Activated CD8-positive, alpha-beta memory T cell treated with anti-CD3 and anti-CD28 coated beads for 36 hours (primary cell): Measurements from ENCODE around the gene CEP85. TPM values are rescaled to one million over a fixed set of nuclear protein-coding genes. Genes with fewer than 3 reads are reported as not detected.

ENCODE experiments used
- CTCF ChIA-PET: fragments of 350-600 bp; sonication (Branson Sonifier 250); formaldehyde crosslinking; loops from one replicate; lab custom pipeline; 2021; ENCODE audit warnings: antibody characterized with exemption; lab: Charles Lee
- POLR2A ChIA-PET: fragments of 350-600 bp; sonication (Branson Sonifier 250); formaldehyde crosslinking; loops from one replicate; lab custom pipeline; 2021; ENCODE audit warnings: antibody characterized with exemption; lab: Charles Lee
- total RNA-seq, 2 experiments: library from RNA; stranded (reverse); gene quantifications; one replicate each; pipeline ENCODE4 v1.2.3, GENCODE V29; 2021

CEP85 gene
- total RNA-seq, 2 experiments from 2014 or later = 32.5 to 33.6 TPM

DNA sequence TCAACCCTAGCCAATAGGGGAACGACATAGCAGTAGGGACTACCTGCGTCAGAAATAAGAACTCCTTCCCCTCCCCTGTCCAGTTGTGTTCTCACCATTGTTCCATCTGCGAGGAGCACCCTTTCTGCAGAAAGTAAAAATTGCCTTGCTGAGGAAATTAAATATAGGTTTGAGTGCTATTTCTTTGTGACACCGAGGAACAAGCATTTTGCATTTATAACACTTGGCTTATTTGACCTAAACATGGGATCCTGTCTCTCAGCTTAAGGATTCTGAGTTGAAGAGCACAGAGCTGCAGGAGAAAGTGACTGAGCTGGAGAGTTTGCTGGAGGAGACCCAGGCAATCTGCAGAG, 35.2 kb downstream of the CEP85 start:
- ChIA-PET CTCF (interaction anchor here (1.0 to 1.1 kb wide), 2 partner anchors 52 to 95 kb away, joined by 3 to 7 read pairs; no protein-coding TSS in a partner anchor), POLR2A (interaction anchor here (0.5 kb wide), 1 partner anchor 38 kb away, joined by 5 read pairs; no protein-coding TSS in a partner anchor)

DNA sequence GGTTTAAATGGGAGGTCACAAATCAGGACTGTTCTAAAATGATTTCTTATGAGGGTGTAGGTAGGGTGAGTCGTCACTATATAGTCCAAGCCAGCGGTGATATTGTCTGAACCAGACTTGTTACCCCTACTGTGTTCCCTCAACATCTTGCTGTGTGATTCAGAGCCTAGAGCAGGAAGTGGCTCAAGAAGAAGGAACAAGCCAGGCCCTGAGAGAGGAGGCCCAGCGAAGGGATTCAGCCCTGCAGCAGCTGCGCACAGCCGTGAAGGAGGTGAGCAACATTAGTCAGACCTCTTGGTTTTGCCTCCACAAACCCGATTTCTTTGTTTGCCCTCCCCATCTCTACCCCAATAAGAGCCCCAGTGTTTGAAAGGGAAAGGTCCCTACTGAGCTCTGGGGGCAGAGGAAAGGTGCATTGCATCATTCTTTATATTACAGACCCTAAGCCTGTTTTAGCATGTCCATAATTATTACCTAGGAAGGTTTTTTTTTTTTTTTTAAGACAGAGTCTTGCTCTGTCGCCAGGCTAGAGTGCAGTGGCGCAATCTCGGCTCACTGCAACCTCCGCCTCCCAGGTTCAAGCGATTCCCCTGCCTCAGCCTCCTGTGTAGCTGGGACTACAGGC, 40.9 kb downstream of the CEP85 start:
- ChIA-PET POLR2A (no interaction called here), CTCF (interaction anchor here (0.6 to 9.5 kb wide), 18 partner anchors 10 to 156 kb away, joined by 3 to 144 read pairs (median 6); partner anchors contain the start of genes CD52, CEP85 and ZNF593)

DNA sequence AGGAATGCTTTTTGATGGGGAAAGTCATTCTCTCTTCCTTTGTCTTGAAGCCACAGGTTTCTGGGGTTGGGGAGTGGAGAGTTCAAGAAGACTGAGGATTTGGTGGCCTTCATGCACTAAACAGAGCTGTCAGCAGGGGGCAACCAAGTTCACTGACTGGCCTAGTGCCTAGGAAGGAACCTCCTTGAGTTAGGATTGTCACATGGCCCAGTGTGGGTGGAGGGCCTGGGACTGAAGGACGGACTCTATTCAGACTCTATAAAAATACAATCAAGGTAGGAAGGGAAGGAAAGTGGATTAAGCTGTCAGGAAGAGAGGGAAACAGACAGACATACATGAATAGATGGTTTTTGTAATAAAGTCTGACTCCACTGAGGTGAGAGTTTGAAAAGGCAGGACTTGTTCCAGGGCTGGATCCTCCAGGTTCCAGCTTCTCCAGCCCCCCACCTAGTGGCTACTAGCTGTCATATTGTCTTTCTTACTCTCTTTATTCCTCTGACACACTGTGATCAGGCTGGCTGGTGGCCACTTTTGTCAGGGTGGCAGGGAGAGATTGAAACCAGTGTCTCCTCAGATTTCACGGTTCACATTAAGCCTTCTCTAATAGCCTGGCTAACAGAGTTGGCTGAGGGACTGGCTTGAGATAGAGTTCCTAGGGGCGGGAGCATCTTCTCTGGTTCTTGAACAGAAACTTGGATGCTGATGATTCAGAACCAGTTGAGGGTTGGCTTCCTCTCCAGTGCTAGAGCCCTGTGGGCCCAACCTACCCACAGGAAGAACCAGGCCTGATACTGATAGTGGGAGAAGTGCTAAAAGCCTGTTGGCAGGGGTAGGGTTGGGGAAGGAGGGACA, 41.8 kb downstream of the CEP85 start:
- CTCF ChIA-PET = interaction anchor here (0.6 to 9.5 kb wide), 21 partner anchors 9 to 155 kb away, joined by 3 to 144 read pairs (median 8); partner anchors contain the start of genes CD52, CEP85 and ZNF593
- POLR2A ChIA-PET = interaction anchor here (0.8 to 1.0 kb wide), 3 partner anchors 9 to 45 kb away, joined by 3 to 5 read pairs (median 3); no protein-coding TSS in a partner anchor

DNA sequence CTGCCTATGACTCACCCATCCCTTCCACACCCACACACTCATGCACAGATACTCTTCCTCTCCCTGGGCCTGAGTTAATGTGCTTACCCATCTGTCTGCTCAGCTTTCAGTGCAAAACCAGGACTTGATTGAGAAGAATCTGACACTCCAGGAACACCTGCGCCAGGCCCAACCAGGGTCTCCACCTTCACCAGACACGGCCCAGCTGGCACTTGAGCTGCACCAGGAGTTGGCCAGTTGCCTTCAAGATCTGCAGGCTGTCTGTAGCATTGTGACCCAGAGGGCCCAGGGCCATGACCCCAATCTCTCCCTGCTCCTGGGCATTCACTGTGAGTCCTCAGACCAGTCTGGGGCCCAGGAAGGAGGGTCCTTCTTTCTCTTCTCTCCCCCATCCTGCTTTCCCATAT, 42.4 kb downstream of the CEP85 start:
- POLR2A ChIA-PET = interaction anchor here (0.8 to 1.0 kb wide), 2 partner anchors 8 to 44 kb away, joined by 3 read pairs; no protein-coding TSS in a partner anchor

DNA sequence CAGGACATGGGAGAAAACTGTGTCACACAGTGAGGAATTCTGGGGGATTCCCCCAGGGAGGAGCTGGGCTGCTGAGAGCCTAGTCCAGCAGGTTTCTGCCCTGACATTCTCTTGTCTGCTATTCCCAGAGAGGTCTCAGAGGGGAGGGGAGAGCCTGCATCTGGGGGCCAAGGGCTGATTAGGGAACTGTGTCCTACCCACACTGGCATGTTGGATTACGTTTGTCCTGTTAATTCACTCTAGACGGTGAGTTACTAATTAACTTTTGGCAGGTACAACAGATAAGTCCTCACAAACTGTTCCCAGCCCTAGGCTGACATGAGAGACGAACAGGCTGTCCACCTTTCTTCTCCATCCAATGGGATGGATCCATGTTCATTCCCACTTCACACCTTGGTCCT, 43.3 kb downstream of the CEP85 start:
- ChIA-PET POLR2A (interaction anchor here (1.2 kb wide), 1 partner anchor 41 kb away, joined by 4 read pairs; no protein-coding TSS in a partner anchor), CTCF (interaction anchor here (0.6 to 9.5 kb wide), 13 partner anchors 8 to 140 kb away, joined by 3 to 144 read pairs (median 6); partner anchors contain the start of genes CD52, CEP85 and UBXN11)

More for the DNA sequence above, 42.4 kb downstream of the CEP85 start:
- CTCF ChIA-PET = interaction anchor here (0.6 to 9.5 kb wide), 17 partner anchors 9 to 770 kb away, joined by 3 to 144 read pairs (median 8); partner anchors contain the start of genes CD52, CEP85 and ZNF593

DNA sequence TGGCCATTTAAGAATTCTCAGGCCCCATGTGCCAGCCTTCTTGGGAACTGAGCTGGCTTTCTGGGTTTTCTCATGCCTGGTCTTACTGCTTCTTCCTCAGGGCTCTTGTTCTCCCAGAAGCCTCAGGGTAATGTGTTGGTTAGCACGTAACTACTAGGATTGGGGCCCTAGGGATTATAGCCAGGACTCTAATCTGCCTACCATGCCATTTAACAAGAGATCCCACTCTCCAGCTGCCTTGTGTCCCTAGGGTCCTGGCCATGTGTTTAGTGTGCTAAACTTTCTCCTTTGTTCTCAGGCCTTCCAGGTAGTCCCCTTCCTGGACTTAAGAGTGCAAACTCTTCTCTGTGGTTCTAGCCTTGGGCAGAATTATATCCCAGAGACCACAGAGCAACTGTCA, 43.7 kb downstream of the CEP85 start:
- POLR2A ChIA-PET = interaction anchor here (1.2 kb wide), 1 partner anchor 41 kb away, joined by 4 read pairs; no protein-coding TSS in a partner anchor
- CTCF ChIA-PET = interaction anchor here (0.6 to 9.5 kb wide), 10 partner anchors 8 to 139 kb away, joined by 3 to 144 read pairs (median 7); partner anchors contain the start of genes CD52 and UBXN11

DNA sequence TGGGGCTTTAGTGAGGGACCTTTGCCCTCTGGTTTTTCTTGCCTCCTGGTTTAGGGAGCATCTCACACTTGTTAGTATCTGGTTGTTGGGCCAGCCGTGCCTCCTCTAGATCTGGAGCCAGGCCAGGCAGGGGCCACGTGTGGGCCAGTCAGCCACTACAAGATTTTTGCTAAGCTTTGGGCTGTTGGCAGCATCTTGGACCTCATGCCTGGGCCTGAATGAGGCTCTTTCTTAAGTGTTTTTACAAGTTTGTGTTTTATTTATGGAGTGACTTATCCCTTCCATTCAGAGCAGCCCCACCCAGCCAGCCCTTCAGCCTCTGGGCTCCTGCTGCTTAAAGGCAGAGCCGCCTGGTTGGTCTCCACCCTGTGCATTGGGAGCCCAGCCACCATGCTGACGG, 44.3 kb downstream of the CEP85 start:
- POLR2A ChIA-PET = interaction anchor here (1.2 kb wide), 1 partner anchor 40 kb away, joined by 4 read pairs; no protein-coding TSS in a partner anchor

DNA sequence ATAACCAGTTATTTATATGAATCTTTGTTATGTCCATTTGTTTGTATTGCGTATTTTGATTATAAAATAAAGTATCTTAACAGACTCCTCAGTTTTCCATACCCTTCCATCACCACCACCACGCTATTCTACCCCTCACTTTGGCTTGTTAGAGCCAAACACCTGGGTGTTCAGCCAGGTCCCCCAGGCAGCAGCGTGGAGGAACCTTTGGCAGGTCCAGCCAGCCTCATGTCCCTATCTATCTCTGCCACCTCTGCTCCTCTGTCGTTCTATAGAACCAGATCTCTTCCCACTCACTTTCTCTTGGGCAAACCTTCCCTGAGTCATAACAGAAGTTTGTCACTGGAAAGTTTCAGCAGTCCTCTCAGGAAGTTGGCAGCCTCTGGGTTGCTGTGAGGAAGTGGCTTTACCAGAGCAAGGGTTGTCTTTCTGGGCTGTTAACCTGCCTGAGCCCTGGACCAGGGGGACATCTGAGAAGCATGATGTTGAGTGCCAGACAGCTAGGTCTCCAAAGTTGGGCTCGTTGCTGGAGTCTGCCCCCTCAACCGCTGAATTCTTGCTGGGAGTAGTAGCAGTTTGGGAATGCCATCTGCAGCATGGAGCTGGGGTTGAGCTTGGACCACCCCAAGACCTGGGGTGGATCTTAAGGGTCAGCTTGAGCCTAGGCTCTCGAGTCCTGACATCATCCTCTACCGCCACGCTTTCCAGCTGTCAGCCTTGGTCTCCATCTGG, 44.9 kb downstream of the CEP85 start:
- CTCF ChIA-PET = interaction anchor here (0.9 to 9.5 kb wide), 6 partner anchors 10 to 154 kb away, joined by 3 to 144 read pairs (median 11); partner anchors contain the start of genes CD52, DHDDS and UBXN11
- POLR2A ChIA-PET = interaction anchor here (2.3 to 2.6 kb wide), 2 partner anchors 10 to 40 kb away, joined by 14 to 17 read pairs; partner anchors contain the start of gene CD52

More for the DNA sequence above, 44.3 kb downstream of the CEP85 start:
- CTCF ChIA-PET = interaction anchor here (0.9 to 9.5 kb wide), 4 partner anchors 10 to 86 kb away, joined by 3 to 144 read pairs (median 11); partner anchors contain the start of genes CD52 and UBXN11

DNA sequence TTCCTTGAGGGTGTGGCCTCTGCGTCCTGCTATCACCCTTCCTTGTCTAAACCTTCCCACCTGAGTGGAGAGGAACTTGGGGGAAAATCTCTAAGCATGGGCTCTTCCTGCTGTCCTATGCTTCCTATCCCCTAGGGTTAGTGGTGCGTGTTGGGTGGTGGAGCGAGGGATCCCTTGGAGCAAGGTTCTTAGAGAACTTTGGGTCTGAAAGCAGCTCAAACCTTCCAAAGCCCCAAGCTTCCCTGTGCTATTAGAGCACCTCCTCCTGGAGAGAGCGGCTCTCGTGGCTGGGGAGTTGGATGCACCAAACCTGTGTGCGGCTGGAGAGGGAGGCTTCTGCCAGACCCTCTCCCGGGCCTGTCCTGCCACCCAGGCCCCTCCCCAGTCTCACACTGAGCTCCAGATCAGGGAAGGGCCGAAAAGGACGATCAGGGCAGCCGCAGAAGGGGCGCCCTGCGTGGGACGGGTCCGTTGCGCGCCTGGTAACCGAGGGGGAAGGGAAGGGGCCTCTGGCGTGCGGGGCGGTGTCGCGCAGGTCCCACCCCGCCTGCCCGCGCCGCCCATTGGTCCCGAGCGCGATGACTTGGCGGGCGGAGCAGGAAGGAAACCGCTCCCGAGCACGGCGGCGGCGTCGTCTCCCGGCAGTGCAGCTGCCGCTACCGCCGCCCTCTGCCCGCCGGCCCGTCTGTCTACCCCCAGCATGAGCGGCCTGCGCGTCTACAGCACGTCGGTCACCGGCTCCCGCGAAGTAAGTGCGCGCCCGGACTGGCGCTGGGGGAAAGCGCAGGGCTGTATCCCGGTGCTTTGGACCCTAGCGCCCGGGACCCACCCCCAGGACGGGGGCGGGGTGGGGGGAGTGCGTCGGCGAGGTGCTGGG, 45.7 kb downstream of the CEP85 start, which contains the start of gene SH3BGRL3:
Gene SH3BGRL3 (plus strand): TSS at position 631 of the 877 bp plus-strand sequence. CDS start 70 bp downstream, at position 701.
- ChIA-PET POLR2A (interaction anchor here (0.6 to 2.6 kb wide), 3 partner anchors 9 to 261 kb away, joined by 4 to 17 read pairs (median 14); partner anchors contain the start of gene CD52), CTCF (interaction anchor here (0.9 to 9.5 kb wide), 6 partner anchors 9 to 153 kb away, joined by 3 to 144 read pairs (median 9); partner anchors contain the start of genes CD52, DHDDS and UBXN11)

DNA sequence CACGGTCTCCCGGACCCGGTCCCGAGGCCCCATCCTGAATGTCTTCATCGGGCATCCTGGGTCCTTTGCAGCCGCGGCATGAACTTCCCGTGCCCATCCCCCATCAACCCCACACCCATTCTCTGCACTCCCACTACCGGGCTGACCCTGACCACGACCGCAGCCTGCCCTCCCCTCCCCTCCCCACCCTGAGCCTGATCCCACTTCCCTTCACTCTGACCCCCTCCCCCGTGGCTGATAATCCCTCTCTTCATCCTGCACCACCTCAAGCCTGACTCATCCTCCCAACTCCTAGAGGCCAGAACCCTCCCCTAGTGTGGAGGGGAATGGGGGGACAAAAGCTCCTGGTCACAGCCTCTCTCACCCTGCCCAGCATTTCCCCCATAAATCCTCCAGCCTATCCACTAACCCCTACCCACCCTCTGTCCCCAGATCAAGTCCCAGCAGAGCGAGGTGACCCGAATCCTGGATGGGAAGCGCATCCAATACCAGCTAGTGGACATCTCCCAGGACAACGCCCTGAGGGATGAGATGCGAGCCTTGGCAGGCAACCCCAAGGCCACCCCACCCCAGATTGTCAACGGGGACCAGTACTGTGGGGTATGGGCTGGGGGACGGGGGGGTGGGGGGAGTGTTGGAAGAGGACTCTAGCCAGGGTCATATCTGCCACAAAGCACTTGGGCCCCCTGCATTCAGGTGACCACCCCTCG, 46.5 kb downstream of the CEP85 start:
- ChIA-PET POLR2A (interaction anchor here (0.6 to 2.6 kb wide), 3 partner anchors 9 to 260 kb away, joined by 4 to 17 read pairs (median 14); partner anchors contain the start of gene CD52), CTCF (interaction anchor here (0.7 to 9.5 kb wide), 5 partner anchors 8 to 40 kb away, joined by 3 to 144 read pairs (median 14); partner anchors contain the start of genes CD52 and UBXN11)

DNA sequence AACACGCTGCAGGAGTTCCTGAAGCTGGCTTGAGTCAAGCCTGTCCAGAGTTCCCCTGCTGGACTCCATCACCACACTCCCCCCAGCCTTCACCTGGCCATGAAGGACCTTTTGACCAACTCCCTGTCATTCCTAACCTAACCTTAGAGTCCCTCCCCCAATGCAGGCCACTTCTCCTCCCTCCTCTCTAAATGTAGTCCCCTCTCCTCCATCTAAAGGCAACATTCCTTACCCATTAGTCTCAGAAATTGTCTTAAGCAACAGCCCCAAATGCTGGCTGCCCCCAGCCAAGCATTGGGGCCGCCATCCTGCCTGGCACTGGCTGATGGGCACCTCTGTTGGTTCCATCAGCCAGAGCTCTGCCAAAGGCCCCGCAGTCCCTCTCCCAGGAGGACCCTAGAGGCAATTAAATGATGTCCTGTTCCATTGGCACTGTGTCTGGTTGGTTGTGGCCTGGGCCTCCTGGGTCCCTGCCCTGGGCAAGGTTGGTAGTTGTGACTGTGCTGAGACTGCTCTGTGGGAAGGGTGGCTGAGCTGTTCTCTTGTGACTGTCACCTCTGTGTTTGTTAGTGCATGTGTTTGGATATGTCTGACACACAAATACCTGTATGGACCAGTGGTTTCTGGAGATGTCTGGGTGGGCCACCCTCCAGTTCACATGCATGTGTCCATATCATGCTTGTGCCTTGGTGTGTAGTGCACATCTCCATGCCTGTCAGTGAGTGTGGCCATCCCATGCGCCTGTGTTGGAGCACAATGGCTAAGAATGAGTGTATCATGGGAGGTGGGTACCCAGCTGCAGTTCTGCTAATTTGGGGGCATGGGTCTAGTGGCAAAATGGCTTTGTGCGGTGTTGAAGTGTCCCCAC, 47.3 kb downstream of the CEP85 start:
- ChIA-PET CTCF (interaction anchor here (0.6 to 9.5 kb wide), 4 partner anchors 8 to 195 kb away, joined by 3 to 144 read pairs (median 4); partner anchors contain the start of gene CD52), POLR2A (interaction anchor here (1.1 to 2.6 kb wide), 3 partner anchors 8 to 38 kb away, joined by 5 to 17 read pairs (median 14); partner anchors contain the start of gene CD52)

DNA sequence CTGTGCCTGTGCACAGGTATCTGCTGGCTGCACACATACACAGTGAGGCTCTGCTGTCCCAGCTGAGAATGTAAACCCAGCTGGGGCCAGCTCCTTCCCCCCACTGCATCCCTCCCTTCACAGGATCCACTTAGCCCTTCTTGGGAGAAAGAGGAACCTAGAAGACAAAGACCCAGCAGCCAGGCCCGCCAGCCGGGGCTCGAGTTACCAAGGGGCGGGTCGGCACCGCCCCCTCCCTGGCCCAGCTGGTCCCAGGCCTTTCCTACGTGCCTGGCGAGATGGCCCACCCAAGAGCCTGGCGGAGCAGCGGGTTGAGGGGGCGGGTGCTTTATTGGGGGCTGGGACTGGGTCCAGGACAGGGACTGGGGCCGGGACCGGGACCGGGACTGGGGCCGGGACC, 48.0 kb downstream of the CEP85 start:
- CTCF ChIA-PET = interaction anchor here (9.5 kb wide), 1 partner anchor 39 kb away, joined by 144 read pairs; the partner anchor contains the start of gene CD52
- POLR2A ChIA-PET = interaction anchor here (1.1 kb wide), 1 partner anchor 37 kb away, joined by 5 read pairs; no protein-coding TSS in a partner anchor

DNA sequence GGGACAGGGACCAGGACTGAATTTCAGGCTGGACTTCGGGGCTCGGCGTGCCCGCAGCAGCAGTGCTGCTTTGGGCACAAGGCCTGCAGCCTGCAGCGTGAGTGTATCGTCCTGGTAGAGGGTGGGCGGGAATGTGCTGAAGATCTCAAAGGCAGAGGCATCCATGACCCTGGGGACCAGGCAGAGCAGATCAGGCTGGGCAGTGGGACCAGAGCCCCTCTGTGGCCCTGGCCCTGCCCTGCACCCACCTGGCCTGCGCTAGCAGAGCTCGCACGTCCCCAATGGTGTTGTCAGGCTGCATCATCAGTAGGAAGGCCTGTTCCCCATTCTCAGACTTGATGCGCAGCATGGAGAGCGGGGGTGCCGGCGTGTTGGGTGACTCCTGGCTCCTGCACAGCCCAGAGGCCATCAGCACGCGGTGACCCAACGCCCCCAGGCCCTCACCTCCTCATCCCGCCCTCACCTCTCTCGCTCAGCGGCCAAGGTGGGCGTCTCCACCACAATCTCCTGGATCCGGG, 48.5 kb downstream of the CEP85 start:
- POLR2A ChIA-PET = interaction anchor here (1.1 kb wide), 1 partner anchor 37 kb away, joined by 5 read pairs; no protein-coding TSS in a partner anchor
- CTCF ChIA-PET = interaction anchor here (9.0 to 9.5 kb wide), 2 partner anchors 37 to 38 kb away, joined by 141 to 144 read pairs; partner anchors contain the start of gene CD52

DNA sequence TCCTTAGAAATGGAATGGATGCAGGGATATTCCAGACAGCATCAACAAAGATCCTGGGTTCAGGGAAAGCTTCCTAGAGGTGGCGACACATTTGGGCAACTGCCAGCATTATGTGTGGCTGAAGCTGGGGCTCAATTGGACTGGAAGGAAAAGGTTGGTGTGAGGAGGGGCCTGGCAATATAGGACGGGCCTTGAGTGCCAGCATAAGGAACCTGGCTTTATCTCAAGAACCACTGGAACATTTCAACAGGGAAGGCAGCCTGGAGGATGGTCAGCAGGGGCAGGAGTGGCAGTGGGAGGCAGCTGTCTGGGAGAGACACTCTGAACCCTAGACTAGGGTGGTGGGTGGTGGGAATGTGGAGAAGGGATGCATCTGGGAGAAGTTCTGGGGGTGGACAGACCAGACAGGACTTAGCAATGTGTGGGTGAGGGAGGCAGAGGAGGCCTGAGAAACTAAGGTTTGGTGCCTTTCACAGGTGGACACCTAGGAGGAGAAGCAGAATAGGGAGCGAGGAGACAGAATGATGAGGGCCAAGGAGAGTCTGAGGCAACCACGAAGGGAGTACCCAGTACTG, 49.4 kb downstream of the CEP85 start:
- CTCF ChIA-PET = interaction anchor here (3.1 to 9.0 kb wide), 2 partner anchors 24 to 36 kb away, joined by 14 to 141 read pairs; partner anchors contain the start of genes CD52 and UBXN11

More for the DNA sequence above, 49.4 kb downstream of the CEP85 start:
- POLR2A ChIA-PET = no interaction called here
